Heart right ventricle (tissue), 16 donors: ENCODE results near the gene LMBR1. TPM values are rescaled to one million over a fixed set of nuclear protein-coding genes. Genes with fewer than 3 reads are reported as not detected.

Experiments
- ATAC-seq, 8 donors: fragments of 200-7000 bp; cut with Tn5 transposase; one replicate each; pipeline ENCODE4 v1.9.1; 2020; ENCODE audit warnings: mild to moderate bottlenecking in 8 of 8, moderate library complexity in 8 of 8, moderate number of reproducible peaks in 1 of 8
- DNase-seq, 2 donors: peaks; one replicate each; pipeline ENCODE4 v3.0.0-alpha.2; 2020
- H3K27ac ChIP-seq, 10 donors: fragments of 200-600 bp; sonication (generic) in 2 of 10; one replicate each; pipeline versions ENCODE4 v1.5.0 to v1.8.0; 2020 to 2022; ENCODE audit warnings: mild to moderate bottlenecking in 3 of 10
- H3K27me3 ChIP-seq, 7 donors: fragments of 200-600 bp; one replicate each; pipeline ENCODE4 v1.8.0; 2021 to 2022; ENCODE audit warnings: mild to moderate bottlenecking in 2 of 7
- H3K36me3 ChIP-seq, 9 donors: fragments of 200-600 bp; sonication (generic) in 1 of 9; one replicate each; pipeline versions ENCODE4 v1.5.0 to v1.8.0; 2020 to 2022; ENCODE audit warnings: mild to moderate bottlenecking in 2 of 9
- H3K4me1 ChIP-seq, 9 donors: fragments of 200-600 bp; sonication (generic) in 1 of 9; one replicate each; pipeline versions ENCODE4 v1.5.0 to v1.8.0; 2020 to 2022; ENCODE audit warnings: mild to moderate bottlenecking in 4 of 9
- H3K4me3 ChIP-seq, 10 donors: fragments of 200-600 bp; sonication (generic) in 2 of 10; one replicate each; pipeline versions ENCODE4 v1.5.0 to v1.8.0; 2020 to 2022; ENCODE audit warnings: mild to moderate bottlenecking in 7 of 10, moderate library complexity in 2 of 10
- H3K9me3 ChIP-seq, 11 donors: fragments of 200-600 bp in 10 of 11; sonication (generic) in 2 of 11; one replicate each; pipeline versions ENCODE4 v1.5.0 to v1.8.0; 2013 to 2022; ENCODE audit warnings: mild to moderate bottlenecking in 2 of 11, control low read depth in 1 of 11, moderate library complexity in 1 of 11
- WGBS, 2 donors: extraction: QIAGEN DNeasy Blood & Tissue Kit; methylation state at CpG; one replicate each; pipeline ENCODE4 v1.1.7; 2013; ENCODE audit warnings: inconsistent platforms in 1 of 2; 5-methylcytosine and 5-hydroxymethylcytosine counted together
- intact Hi-C, 10 donors: fragments of 100-400 bp; cut with DNase I; formaldehyde crosslinking; loops; one replicate each; pipeline versions ENCODE4 v1.11.1 to v1.14.2; 2022
- polyA plus RNA-seq, 2 donors: library from polyadenylated mRNA; stranded (reverse); fragments of 200-250 nt; gene quantifications; one replicate each; pipeline ENCODE4 v1.2.3, GENCODE V29; 2013
- total RNA-seq, 10 donors: library from RNA; stranded (reverse); fragmentation: NEBNext Ultra II Directional in 3 of 10; extraction: Animal tissue kit (Norgen Biotek cat#: 25700) in 3 of 10; gene quantifications; one replicate each; pipeline versions ENCODE4 v1.2.1 to v1.2.4, GENCODE V29; 2021 to 2023
- TF ChIP-seq, protein P1 (sequence below), 9 donors: fragments of 200-600 bp; sonication (generic) in 2 of 9; IDR thresholded peaks; one replicate each; pipeline versions ENCODE4 v1.5.0 to v1.8.0; 2021 to 2022; ENCODE audit warnings: antibody characterized with exemption in 9 of 9, mild to moderate bottlenecking in 5 of 9, moderate library complexity in 1 of 9
- donor health status: Arrhythmogenic right ventricular cardiomyopathy.
- donor health status: ischemic (EF 13 %, LVEDD 7.1; RV severe dilation, severe dysfunction).
- donor health status: healthy with polysubstance abuse.
- donor health status: DM: no; HTN: yes; CAD: no.
- donor health status: DM: no; HTN: no; CAD: no.
- donor health status: ischemic (EF 25% LVEDD 6.9; RV normal size, moderate dysfunction).
- donor health status: ischemic (EF 25% LVEDD 5.7; RV mildly dilated, moderate dysfunction).
- donor health status: healthy.
- donor health status: DM: yes; HTN: yes; CAD: no.
- donor health status: Ischemic cardiomyopathy.
- donor health status: ischemic (EF 35%, LVEDD 5.7; RV mildly dilated, moderate dysfunction).
- donor health status: nonischemic (EF 11% LVEDD 7.7; RV severe dilation, severe dysfunction).
- donor health status: DM: yes; HTN: yes; CAD: no.
- donor health status: PGD.
- donor health status: ischemic (EF 29% LVEDD 5.4; RV normal size, mild dysfunction).
- donor health status: nonischemic (EF 23%, LVEDD 6.1; RV moderate dilation, normal function).

LMBR1 gene
- total and polyA plus RNA-seq, 12 donors = 9.0 to 45.5 (median 37.5) TPM

DNA sequence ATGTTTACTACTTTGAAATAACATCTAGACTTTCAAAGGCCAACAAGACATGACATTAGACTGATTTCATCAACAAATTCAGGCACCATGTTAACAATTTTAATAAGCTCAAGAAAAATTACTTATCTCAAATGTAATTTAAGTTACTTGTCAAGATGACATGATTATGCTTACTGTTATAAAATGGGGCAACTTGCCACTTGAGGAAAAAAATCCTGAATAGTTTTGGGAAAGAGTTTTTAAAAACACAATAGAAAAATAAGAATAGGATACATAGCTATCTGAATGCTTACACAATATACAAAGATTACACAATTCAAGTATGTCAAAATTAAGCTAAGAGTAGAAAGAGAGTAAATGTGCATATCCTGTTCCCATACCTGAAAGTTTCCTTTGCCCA is 167.0 kb downstream of the LMBR1 start:
- Histone ChIP-seq H3K27me3 (no peaks in the 10 kb centered on the region), H3K36me3 (peaks cover 0 to 45% (median 0%) of the 10 kb centered on the region in 9 donors), H3K4me3 (no peak overlapping the region), H3K9me3 (no peaks in the 10 kb centered on the region), H3K4me1 (no peaks in the 10 kb centered on the region), H3K27ac (no peak overlapping the region)
- ATAC-seq = no peak
- intact Hi-C loops = no loop called here
- TF ChIP-seq, protein P1, sequence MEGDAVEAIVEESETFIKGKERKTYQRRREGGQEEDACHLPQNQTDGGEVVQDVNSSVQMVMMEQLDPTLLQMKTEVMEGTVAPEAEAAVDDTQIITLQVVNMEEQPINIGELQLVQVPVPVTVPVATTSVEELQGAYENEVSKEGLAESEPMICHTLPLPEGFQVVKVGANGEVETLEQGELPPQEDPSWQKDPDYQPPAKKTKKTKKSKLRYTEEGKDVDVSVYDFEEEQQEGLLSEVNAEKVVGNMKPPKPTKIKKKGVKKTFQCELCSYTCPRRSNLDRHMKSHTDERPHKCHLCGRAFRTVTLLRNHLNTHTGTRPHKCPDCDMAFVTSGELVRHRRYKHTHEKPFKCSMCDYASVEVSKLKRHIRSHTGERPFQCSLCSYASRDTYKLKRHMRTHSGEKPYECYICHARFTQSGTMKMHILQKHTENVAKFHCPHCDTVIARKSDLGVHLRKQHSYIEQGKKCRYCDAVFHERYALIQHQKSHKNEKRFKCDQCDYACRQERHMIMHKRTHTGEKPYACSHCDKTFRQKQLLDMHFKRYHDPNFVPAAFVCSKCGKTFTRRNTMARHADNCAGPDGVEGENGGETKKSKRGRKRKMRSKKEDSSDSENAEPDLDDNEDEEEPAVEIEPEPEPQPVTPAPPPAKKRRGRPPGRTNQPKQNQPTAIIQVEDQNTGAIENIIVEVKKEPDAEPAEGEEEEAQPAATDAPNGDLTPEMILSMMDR (IDR thresholded peaks at IDR 0.05) = no peak
- no peak for DNase-seq

DNA sequence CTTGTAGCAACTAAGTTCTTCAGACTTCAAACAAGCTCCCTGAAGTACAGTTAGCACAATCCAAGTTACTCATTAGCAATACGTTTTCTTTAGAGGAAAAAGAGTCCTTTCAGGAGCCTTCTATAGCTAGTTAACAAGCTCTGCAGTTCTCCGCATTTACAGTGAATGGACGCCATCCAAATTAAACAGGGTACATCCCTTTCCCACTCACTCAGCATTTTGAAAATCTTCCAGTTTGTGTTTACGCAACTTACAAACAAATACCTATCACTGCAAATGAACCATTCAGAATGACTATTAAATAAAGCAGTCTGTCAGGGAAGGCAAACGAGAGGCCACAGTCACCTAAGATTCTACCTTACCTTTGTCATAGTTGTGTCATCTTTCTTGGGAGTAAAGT is 167.9 kb downstream of the LMBR1 start:
- Histone ChIP-seq H3K4me3 (no peak overlapping the region), H3K27ac (no peak overlapping the region), H3K4me1 (no peaks in the 10 kb centered on the region), H3K36me3 (peaks cover 0 to 45% (median 0%) of the 10 kb centered on the region in 9 donors), H3K9me3 (no peaks in the 10 kb centered on the region), H3K27me3 (no peaks in the 10 kb centered on the region)
- no peak for ATAC-seq
- intact Hi-C loops = no loop called here
- DNase-seq = no peak
- 86 to 87% methylated on average over 5 of the region's 5 CpGs for WGBS, 2 donors
- TF ChIP-seq, protein P1 (IDR thresholded peaks at IDR 0.05) = no peak

DNA sequence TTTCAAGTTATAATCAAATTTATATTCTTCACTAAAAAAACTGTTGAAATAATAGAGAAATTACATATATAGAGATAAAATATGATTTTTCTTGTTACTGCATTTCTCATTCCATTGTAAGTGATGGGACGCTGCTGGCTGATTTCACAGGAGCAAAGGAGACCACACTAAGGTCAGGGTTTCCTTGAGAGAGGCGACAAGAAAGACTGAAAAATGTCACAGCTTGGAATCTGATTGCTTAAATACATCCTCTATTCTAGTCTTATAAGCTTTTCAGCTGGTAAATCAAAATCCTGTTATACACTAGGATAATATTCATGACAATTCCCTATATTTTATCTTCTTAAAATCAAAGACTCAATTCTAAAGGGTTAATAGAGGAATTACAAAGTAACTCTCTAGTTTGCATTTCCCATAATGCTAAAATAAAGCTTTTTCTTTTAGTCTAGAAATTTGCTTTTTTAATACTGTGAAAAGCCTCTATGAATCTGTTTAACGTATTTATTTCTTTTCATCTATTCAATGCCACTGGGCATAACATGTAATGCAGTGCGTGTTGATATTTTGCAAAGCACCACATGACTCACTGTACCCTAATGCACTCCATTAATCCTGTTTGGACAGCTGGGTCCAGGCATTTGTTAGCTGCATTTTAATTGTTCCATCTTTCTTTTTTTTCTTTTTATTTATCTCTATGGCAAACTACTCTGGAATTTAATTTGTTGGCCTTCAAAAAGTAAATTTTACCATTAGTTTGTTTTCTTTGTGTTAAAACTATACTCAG is 170.7 kb downstream of the LMBR1 start:
- DNase-seq = no peak
- 91 to 93% methylated on average over 4 of the region's 4 CpGs for WGBS, 2 donors
- ATAC-seq = no peak

DNA sequence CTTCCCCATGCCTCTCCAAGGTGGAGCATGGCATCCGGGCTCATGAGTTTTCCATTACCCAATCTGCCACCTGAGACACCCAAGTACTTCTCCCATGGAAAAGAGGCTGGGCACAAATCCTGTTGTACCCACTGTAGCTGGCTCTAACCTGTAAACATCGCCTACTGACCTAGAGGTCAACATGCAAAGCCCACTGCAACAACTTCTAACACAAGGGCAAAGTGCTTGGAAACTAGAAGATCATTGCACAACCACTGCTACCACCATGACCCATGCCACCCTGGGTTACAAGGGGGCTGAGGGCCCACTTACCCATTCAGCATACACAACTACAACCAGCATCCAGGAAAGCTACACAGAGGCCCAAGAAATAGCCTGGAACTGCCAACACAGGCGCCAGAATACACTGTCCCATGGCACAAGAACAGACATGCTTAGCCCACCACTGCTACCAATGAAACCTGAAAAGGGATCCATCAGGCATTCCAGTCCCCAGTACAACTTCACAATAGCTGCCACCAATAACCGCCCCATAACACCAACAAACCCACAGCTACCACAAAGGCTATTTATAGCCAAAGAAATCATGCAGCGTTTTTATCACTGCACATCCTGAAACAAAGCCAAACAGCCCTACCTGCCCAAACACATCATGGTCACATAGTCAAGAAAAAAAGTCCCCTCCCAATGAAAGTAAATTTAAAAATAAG is 189.1 kb downstream of the LMBR1 start:
- Histone ChIP-seq H3K9me3 (peaks cover 0 to 37% (median 10%) of the 10 kb centered on the region in 11 donors), H3K4me3 (no peak overlapping the region), H3K27ac (no peak overlapping the region), H3K36me3 (peaks cover 0 to 28% (median 2%) of the 10 kb centered on the region in 9 donors), H3K27me3 (no peaks in the 10 kb centered on the region), H3K4me1 (peaks cover 0 to 15% (median 0%) of the 10 kb centered on the region in 9 donors)
- intact Hi-C loops = no loop called here
- DNase-seq = no peak
- 67 to 87% methylated on average over 5 of the region's 5 CpGs for WGBS, 2 donors
- no peak for ATAC-seq
- TF ChIP-seq, protein P1 (IDR thresholded peaks at IDR 0.05) = no peak

More for the DNA sequence above, 170.7 kb downstream of the LMBR1 start:
- Histone ChIP-seq H3K9me3 (no peaks in the 10 kb centered on the region), H3K4me1 (no peaks in the 10 kb centered on the region), H3K4me3 (no peak overlapping the region), H3K36me3 (peaks cover 0 to 49% (median 4%) of the 10 kb centered on the region in 9 donors), H3K27me3 (no peaks in the 10 kb centered on the region), H3K27ac (no peak overlapping the region)
- intact Hi-C loops = no loop called here
- TF ChIP-seq, protein P1 (IDR thresholded peaks at IDR 0.05) = no peak
